Measurements from ENCODE around the gene MGAT3.
"Not testable (repeated sequence)": the region's sequence is repeated elsewhere in the genome, so short reads cannot be mapped to it uniquely, and the experiment has no call there.

Gene MGAT3, protein sequence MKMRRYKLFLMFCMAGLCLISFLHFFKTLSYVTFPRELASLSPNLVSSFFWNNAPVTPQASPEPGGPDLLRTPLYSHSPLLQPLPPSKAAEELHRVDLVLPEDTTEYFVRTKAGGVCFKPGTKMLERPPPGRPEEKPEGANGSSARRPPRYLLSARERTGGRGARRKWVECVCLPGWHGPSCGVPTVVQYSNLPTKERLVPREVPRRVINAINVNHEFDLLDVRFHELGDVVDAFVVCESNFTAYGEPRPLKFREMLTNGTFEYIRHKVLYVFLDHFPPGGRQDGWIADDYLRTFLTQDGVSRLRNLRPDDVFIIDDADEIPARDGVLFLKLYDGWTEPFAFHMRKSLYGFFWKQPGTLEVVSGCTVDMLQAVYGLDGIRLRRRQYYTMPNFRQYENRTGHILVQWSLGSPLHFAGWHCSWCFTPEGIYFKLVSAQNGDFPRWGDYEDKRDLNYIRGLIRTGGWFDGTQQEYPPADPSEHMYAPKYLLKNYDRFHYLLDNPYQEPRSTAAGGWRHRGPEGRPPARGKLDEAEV

DNA sequence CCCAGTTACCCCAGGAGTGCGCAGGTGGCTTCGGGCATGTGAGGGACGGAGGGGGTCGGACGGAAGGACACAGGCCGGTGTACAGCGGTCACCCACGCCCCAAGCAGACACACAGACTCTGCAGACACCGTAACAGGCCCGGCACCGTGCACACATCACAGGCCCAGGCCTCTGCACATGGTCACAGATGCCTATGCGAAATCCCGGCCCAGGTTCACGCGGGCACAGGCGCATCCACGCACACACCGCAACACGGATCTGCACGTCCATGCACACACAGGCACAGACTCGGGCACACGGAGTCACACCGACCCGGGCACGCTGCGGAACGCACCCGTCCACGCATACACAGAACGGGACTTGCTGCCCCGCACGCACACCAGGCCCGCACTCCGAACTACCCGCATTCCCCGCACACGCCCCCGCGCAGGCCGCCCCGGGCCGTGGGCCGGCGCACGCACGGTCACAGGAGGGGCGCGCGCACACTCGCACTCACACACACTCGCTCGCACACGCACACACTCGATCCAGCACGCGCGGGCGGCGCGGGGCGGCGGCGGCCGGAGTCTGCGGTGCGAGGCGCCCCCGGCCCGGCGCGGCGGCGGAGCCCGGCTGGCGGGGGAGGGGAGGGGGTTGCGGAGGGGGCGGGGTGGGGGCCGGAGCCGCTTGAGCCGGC lies at the start of gene MGAT3:
TSS of gene MGAT3 (plus strand) at position 491 of the 676 bp plus-strand sequence. CDS start 30,336 bp downstream, outside the sequence.
- DNase-seq = no peak

DNA sequence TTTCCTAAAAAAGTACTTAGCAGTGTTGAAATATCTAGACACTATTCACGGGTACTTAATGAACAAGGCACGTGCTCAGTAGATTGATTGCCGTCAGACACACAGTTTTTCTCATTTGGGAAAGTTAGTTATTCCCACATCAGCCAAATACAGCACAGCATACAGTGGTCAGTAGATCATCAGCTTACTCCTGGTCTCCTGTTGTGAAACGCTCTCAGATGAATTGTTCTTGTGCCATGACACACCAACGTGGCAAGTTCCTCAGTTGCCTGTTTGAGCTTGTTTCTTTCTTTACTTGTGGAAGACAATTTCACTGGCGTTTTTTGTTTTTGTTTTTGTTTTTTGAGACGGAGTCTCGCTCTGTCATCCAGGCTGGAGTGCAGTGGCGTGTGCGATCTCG lies 48.6 kb upstream of the MGAT3 start:
- no peak for DNase-seq

DNA sequence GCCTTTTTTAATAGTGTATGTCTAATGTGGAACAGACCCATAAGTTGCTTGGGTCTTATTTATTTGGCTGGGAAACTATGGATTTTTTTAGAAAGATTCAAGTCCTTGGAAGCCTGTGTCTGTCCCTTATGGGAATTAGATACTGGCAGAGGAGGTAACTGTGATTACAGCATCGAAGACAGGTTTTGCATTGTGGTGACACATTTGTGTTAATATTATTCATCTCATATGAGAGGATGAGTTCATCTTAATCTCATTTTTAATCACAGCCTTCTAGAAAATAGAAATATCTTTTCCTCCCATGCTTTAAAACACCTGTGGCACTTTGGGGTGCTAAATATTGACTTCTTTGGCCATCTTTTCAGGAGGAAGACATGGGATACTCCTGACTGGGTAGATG lies 48.0 kb upstream of the MGAT3 start:
- no peak for DNase-seq

DNA sequence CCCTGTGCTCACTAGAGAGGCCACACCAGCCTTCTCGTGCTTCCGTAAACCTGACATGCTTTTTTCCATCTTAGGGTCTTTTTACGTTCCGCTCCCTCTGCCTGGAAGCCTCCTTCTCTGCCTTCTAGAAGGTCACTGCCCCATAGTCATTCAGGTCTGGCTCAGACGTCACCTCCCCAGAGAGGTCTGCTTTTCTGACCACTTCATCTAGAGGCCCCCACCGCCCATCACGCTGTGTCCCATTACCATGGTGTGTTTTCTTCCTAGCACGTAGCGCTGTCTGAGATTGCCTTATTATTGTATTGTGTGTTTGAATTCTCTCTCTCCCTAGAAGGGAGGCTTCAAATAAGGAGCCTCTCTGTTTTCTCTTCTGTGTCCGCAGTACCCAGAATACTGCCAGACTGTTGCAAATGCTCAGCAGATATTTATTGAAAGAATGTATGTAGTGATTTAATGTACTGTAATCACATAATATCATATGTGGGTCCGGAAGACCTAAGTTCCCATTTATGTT lies 47.2 kb upstream of the MGAT3 start:
- DNase-seq = no peak

DNA sequence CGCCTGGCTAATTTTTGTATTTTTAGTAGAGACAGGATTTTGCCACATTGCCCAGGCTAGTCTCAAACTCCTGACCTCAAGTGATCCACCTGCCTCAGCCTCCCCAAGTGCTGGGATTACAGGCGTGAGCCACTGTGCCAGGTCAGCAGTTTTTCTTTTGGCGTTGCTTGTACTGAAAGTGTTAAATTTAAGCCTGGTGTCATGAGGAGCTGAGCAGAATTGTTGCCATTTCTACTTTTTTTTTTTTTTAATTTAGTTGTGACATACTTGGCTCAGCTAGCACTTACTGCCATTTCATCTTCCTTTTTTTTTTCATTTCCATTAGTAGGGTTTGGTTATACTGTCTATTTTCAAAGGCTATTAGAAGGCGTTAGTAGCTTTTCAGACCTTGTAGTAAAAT lies 46.5 kb upstream of the MGAT3 start:
- DNase-seq = peak; percentile 56 to 67

DNA sequence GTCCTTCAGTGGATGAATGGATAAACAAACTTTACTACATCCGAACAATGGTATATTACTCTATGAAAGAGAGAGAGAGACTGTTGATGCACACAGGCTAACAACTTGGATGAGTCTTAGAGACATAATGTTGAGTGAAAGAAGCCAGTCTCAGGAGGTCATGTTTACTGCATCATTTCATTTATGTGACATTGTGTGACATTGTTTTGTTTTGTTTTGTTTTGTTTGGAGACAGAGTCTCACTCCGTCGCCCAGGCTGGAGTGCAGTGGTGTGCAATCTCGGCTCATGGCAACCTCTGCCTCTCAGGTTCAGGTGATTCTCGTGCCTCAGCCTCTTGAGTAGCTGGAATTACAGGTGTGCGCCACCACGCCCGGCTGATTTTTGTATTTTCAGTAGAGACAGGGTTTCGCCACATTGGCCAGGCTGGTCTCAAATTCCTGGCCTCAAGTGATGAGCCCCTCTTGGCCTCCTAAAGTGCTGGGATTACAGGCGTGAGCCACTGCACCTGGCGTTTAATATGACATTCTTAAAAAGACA lies 44.9 kb upstream of the MGAT3 start:
- not testable (repeated sequence) for DNase-seq

DNA sequence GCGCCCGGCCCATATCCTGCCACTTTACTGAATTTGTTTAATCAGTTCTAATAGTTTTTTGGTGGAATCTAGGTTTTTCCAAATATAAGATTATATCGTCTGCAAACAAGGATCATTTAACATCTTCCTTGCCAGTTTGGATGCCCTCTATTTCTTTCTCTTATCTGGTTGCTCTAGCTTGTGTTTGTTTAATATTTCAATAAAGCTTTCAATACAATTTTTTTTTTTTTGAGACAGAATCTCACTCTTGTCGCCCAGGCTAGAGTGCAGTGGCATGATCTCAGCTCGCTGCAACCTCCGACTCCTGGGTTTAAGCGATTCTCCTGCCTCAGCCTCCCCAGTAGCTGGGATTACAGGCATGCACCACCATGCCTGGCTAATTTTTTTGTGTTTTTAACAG lies 43.6 kb upstream of the MGAT3 start:
- not testable (repeated sequence) for DNase-seq

DNA sequence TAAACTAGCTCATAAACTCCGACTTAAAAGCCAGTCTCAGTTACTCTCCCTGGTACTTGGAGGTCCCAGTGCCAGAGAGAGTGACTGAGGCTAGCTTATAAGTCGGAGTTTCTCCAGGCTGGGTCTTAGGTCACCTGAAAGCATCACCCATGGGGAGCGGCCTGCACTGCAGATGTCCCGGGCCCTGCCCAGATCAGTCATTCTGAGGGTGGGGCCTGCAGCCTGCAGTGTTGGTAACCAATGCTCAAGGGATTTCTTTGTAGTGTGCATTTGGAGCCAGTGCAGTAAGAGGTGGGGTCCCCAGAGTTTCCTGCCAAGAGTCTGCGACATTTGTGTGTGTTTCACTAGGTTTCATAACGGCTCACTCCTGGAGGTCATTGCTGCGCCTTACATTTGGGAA lies 42.4 kb upstream of the MGAT3 start:
- DNase-seq = no peak

DNA sequence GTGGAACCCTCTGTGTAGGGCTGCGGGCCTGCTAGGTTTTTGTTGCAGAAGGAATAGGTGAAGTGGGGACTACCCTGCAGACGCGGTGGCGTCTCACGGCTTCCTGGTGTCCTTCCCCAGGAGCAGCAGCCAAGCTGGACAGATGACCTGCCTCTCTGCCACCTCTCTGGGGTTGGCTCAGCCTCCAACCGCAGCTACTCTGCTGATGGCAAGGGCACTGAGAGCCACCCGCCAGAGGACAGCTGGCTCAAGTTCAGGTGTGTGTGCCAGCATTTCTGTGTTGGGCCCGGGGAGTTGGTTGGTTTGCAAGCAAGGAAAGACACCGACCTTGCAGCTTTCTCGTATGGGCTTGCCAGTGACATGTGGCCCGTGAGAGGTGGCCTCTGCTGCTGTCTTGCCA lies 41.9 kb upstream of the MGAT3 start:
- DNase-seq = no peak

DNA sequence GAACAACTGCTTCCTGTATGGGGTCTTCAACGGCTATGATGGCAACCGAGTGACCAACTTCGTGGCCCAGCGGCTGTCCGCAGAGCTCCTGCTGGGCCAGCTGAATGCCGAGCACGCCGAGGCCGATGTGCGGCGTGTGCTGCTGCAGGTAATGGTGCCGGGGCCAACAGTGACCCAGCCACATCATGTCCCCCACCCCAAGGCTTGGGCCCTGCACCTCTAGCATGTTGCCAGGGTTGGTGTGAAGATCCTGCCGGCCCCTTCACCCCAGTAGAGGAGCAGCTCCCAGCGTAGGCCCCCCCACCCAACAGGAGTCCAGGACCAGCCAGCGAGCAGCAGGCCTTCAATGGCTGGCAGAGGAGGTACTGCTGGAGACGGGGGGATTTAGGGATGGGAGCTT lies 41.3 kb upstream of the MGAT3 start:
- no peak for DNase-seq

DNA sequence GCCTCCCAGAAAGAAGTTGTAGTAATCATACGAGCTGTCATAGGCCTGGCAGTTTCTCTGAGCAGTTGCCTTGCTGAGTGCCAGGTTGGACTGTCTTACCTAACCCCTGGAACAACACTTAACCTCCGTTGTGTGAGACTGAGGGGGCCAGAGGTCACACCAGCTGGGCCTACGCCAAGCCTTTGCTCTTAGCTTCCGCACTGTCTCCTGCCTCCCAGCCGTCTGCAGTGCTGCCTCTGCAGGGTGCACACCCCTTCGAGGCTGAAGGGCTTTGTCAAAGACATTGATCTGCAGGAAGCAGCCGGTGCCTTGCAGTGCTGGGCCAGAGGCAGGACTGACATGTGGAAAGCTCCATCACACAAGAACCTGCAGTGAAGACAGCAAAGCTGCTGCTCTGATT lies 40.5 kb upstream of the MGAT3 start:
- DNase-seq = no peak

DNA sequence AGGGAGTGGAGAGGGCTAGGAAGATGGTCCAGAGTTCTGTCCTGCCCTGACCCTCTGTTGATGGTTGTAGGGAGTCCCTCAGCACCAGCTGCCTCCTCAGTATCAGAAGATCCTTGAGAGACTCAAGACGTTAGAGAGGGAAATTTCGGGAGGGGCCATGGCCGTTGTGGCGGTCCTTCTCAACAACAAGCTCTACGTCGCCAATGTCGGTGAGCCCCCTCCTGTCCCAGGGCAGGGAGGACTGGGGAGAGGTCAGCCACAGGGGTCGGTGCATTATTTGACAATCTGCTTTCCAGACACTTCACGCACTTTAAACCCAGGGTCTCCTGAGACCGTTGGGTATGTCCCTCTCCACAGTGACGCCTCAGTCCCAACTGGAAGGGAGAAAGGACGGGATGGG lies 39.2 kb upstream of the MGAT3 start:
- no peak for DNase-seq

DNA sequence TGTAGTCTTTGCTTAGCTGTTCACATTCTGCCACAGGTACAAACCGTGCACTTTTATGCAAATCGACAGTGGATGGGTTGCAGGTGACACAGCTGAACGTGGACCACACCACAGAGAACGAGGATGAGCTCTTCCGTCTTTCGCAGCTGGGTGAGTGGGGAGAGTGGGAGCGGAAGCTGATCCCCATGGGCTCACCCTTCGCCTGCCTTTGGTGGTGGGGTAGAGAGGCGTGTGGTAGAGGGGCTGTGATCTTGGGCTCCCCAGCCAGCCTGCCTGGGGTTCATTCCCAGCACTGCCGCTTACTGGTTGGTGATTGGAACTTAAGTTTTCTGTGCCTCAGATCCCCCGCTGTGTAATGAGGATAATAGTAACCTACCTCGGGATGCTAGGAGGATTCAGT lies 38.1 kb upstream of the MGAT3 start:
- DNase-seq = no peak

DNA sequence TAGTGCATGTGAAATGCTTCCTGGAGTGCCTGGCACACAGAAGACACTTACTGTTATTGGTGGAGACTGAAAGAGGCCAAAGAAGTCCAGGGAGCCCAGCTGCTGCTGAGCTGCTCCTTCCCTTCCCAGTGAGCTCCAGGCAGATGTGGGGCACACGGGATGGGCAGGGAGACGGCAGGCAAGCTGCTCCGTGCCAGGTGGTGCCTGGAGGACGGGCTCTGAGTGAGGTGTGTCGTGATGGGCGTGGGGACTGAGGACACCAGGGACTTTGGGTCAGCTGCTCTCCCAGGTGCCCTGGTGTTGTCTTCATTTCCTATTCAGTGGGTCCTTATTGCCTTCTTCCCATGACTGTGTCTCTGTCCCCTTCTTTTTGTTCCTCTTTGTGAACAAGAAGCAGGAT lies 37.7 kb upstream of the MGAT3 start:
- no peak for DNase-seq

DNA sequence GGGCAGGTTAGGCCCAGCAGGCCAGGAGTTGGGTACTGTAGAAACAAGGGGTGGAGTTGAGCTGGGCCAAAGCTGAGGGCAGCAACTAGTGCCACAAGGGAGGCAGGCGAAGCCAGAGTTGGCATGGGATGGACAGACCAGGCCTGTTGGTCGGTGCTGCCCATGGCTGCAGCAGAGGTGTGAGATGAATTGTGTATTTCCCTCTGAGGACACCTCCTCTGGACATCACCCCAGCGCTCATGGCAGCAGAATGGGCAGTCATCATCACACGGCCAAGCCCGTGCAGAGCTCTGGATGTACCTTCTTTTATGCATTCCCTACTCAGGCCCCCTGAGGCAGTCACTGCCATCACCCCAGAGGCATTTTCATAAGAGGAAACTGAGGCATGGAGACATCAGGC lies 36.9 kb upstream of the MGAT3 start:
- no peak for DNase-seq

DNA sequence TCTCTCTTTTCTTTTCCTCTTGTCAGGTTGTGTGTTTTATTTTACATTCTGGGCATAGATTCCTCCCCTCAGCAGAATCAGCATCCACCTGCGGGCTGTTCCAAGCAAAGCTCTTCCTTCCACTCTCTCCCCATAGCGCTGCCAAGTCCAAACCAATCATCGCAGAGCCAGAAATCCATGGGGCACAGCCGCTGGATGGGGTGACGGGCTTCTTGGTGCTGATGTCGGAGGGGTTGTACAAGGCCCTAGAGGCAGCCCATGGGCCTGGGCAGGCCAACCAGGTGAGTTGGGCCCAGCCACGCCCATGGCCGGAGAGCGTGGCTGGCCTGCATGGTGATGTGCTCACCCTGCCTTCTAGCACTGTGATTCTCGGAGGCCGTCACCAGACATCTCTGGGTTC lies 35.1 kb upstream of the MGAT3 start:
- DNase-seq = no peak

DNA sequence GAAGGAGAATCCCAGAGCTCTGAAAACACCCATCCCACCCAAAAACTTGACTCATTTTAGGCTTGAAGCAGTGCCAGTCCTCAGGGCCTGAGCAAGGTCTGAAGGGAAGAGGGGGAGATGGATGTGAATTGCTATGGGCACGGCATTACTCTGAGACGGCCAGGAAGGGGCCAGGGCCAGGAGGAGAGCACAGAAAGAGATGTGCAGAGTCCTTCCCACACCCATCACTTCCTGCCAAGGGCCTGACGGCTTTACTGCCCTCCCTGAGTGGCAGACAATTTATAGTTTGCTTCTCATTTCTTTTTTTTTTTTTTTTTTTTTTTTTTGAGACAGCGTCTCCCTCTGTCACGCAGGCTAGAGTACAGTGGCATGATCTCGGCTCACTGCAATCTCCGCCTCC lies 34.7 kb upstream of the MGAT3 start:
- DNase-seq = no peak

DNA sequence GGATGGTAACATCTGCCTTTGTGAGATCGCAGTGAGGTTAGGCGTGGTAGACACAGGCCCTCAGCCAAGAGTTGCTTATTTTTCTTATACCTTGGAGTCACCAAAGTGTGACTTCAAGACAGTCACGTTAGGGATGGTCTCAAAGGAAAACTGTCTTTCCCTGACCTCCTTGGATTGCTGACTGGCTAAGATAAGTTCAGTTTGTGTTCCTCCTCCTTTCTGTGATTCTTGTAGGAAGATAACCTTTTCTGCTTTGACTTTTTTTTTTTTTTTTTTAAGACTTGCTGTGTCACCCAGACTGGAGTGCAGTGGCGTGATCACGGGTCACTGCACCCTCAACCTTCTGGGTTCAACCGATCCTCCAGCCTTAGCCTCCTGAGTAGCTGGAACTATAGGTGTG lies 34.1 kb upstream of the MGAT3 start:
- DNase-seq = no peak

DNA sequence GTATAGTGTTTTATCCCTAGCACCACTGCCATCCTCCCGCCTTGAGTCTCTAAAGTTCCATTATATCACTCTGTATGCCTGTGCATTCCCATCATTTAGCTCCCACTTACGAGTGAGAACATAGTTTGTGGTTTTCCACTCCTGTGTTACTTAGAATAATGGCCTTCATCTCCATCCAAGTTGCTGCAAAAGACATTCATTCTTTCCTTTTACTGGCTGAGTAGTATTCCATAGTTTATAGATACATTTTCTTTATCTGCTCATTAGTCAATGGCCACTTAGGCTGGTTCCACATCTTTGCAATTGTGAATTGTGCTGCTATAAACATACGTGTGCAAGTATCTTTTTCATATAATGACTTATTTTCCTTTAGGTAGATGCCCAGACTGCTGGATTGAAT lies 32.8 kb upstream of the MGAT3 start:
- DNase-seq = no peak

DNA sequence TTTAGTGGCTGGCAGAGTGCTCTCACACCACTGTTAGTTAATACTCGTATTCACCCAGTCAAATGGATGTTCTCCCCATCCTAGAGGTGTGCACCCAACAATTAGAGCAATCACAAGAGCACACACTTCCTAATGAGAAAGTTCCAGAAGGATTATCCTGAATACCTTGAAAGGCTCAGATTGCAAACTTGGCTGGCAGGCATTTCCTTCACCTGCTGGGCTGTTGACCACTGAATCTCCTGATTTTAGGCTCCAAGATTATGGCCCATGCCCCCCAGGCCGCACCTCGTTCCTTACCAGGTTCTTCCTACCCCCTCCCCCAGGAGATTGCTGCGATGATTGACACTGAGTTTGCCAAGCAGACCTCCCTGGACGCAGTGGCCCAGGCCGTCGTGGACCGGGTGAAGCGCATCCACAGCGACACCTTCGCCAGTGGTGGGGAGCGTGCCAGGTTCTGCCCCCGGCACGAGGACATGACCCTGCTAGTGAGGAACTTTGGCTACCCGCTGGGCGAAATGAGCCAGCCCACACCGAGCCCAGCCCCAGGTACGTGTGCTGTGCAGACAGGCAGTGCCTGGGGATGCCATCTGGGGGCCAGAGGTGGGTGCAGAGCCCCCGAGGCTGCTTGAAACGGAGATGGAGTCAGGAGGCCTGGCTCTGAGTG lies 30.3 kb upstream of the MGAT3 start:
- DNase-seq = no peak

DNA sequence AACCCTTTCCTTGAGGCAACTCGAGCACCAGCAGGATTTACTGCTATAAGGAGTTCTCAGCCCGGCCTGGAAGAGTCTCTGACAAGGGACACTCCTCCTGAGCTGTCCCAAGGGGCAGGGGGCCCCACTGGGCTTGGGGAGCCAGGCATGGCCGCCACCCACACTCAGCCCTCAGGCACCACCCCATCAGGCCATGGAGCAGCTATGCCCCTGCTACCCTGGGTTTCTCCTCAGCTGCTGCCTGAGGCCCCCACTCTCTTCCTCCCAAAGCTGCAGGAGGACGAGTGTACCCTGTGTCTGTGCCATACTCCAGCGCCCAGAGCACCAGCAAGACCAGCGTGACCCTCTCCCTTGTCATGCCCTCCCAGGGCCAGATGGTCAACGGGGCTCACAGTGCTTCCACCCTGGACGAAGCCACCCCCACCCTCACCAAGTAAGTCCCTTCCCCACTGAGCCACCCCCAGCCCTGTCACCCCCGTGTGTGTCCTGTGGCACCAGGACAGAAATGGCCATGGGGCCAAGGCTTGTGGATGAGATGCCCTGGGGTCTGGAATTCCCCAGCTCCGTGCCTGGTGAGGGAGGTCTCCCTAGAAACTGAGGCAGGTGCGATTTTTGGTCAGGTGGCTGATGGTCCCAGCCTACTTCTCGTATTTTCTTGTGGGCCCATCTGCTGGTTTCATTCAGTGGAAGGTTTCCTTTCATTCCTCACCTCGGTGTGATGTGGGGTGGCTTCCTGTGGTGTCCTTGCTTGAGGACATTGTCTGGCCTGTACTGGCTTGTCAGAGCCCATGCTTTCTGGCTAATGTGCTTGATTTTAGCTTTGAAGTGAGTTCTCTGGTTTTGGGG lies 28.8 kb upstream of the MGAT3 start:
- DNase-seq = no peak

DNA sequence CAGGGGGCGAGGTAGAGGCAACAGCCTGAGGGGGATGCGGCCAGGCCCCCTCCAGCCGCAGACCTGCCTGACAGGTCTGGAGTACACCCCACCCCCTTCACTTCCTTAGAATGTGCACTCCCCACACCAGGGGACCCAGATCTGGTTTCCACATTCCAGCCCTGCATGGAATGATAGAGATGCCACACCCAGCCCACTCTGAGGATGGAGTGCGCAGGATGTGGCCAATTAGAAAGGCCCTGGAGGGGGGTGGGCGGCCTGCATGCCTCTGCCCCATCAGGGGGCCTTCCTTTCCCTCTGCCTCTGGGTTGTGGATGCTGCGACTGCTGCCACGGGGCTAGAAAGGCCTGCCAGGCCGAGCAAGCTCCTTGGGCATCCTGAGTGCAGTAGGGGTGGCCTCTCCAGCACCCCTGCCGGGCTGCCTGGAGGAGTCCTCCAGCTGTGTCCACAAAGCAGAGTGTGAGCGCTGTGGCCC lies 28.2 kb upstream of the MGAT3 start:
- DNase-seq = no peak

Measured in AML-193 (cell line).